Keratinocyte (primary cell): ENCODE data around the gene FGFBP1. TPM values are rescaled to one million over a fixed set of nuclear protein-coding genes. Genes with fewer than 3 reads are reported as not detected.

Experiments
- DNase-seq: peaks from one replicate; pipeline ENCODE4 v3.0.0-alpha.2; 2011; ENCODE audit warnings: low read depth, missing footprints, low spot score
- FAIRE-seq: peaks from 2 replicates; lab custom pipeline; 2011; peaks lifted over from hg19 to GRCh38; lab: Jason Lieb, UNC
- H2AFZ ChIP-seq: 2 replicates; pipeline ENCODE4 v1.6.0; 2012; ENCODE audit warnings: low read length, control low read depth, inconsistent platforms; ENCODE audit not compliant: control insufficient read depth
- H3K27ac ChIP-seq: 2 replicates; pipeline ENCODE4 v1.5.1; 2011; ENCODE audit warnings: low read length; ENCODE audit not compliant: control insufficient read depth, insufficient read depth
- H3K27me3 ChIP-seq: 3 replicates; pipeline ENCODE4 v1.6.0; 2011; ENCODE audit warnings: low read length; ENCODE audit not compliant: control insufficient read depth, insufficient read depth; ENCODE audit errors: extremely low read depth
- H3K36me3 ChIP-seq, 2 experiments: 2 replicates in 1 of 2; 3 replicates in 1 of 2; pipeline ENCODE4 v1.5.1; 2011; ENCODE audit warnings: low read length in 2 of 2, mild to moderate bottlenecking in 1 of 2; ENCODE audit not compliant: control insufficient read depth in 2 of 2, insufficient read depth in 2 of 2; ENCODE audit errors: extremely low read depth in 1 of 2
- H3K4me1 ChIP-seq: 3 replicates; pipeline ENCODE4 v1.5.1; 2011; ENCODE audit warnings: low read length; ENCODE audit not compliant: control insufficient read depth, insufficient read depth; ENCODE audit errors: extremely low read depth
- H3K4me2 ChIP-seq: 3 replicates; pipeline ENCODE4 v1.6.0; 2011; ENCODE audit warnings: low read depth, low read length; ENCODE audit not compliant: control insufficient read depth, insufficient read depth; ENCODE audit errors: extremely low read depth
- H3K4me3 ChIP-seq, 3 experiments: fragments of 200-600 bp in 1 of 3; sonication (generic) in 1 of 3; 2 replicates in 2 of 3; 3 replicates in 1 of 3; pipeline ENCODE4 v1.5.1; 2011 to 2016; ENCODE audit warnings: low read length in 3 of 3, mild to moderate bottlenecking in 3 of 3, control low read depth in 2 of 3, inconsistent platforms in 1 of 3, low read depth in 1 of 3, mixed read lengths in 1 of 3, mixed run types in 1 of 3, moderate library complexity in 1 of 3; ENCODE audit not compliant: control insufficient read depth in 2 of 3, insufficient read depth in 2 of 3; ENCODE audit errors: extremely low read depth in 1 of 3
- H3K79me2 ChIP-seq: 2 replicates; pipeline ENCODE4 v1.6.0; 2012; ENCODE audit warnings: low read length; ENCODE audit not compliant: control insufficient read depth, insufficient read depth
- H3K9ac ChIP-seq: 3 replicates; pipeline ENCODE4 v1.6.0; 2011; ENCODE audit warnings: low read length; ENCODE audit not compliant: control insufficient read depth, insufficient read depth; ENCODE audit errors: extremely low read depth
- H3K9me1 ChIP-seq: 3 replicates; pipeline ENCODE4 v1.6.0; 2011; ENCODE audit warnings: low read length; ENCODE audit not compliant: control insufficient read depth, insufficient read depth; ENCODE audit errors: extremely low read depth
- H3K9me3 ChIP-seq: 2 replicates; pipeline ENCODE4 v1.5.1; 2012; ENCODE audit warnings: low read depth, low read length; ENCODE audit not compliant: control insufficient read depth
- H4K20me1 ChIP-seq: 3 replicates; pipeline ENCODE4 v1.6.0; 2011; ENCODE audit warnings: low read length; ENCODE audit not compliant: control insufficient read depth, insufficient read depth; ENCODE audit errors: extremely low read depth
- CTCF ChIP-seq, 3 experiments: IDR thresholded peaks in 1 of 3; conservative IDR thresholded peaks in 1 of 3; optimal IDR thresholded peaks in 1 of 3; 2 replicates in 2 of 3; 3 replicates in 1 of 3; pipeline versions ENCODE3 to v1.5.1; 2011; ENCODE audit warnings: low read length in 3 of 3, mild to moderate bottlenecking in 3 of 3, moderate library complexity in 2 of 3, control low read depth in 1 of 3, inconsistent platforms in 1 of 3; ENCODE audit not compliant: insufficient read depth in 2 of 3; ENCODE audit errors: extremely low read depth in 1 of 3
- EZH2 ChIP-seq: IDR thresholded peaks from one replicate; pipeline ENCODE4 v1.6.1; 2012; ENCODE audit warnings: inconsistent platforms, mild to moderate bottlenecking, low read length, moderate library complexity
- dilution Hi-C: fragments of 300-500 bp; cut with MboI; formaldehyde crosslinking; loops from one replicate; pipeline ENCODE4 v1.7.0; 2020; ENCODE audit warnings: low sequenced_read_pairs; ENCODE audit not compliant: extremely low pct_ligation_motif_present
- polyA minus RNA-seq, 3 experiments: library from RNA; depleted of rRNA, polyadenylated mRNA; stranded (reverse); fragments of >200 nt; gene quantifications; 1 replicate in 1 of 3; 2 replicates in 1 of 3; 3 replicates in 1 of 3; pipeline ENCODE4 v1.2.3, GENCODE V29; 2011
- polyA plus RNA-seq, 5 experiments: library from polyadenylated mRNA; depleted of rRNA in 3 of 5; stranded (reverse) in 3 of 5; stranded (forward) in 1 of 5; unstranded in 1 of 5; fragments of >200 nt; gene quantifications; 1 replicate in 1 of 5; 2 replicates in 3 of 5; 3 replicates in 1 of 5; pipeline versions ENCODE4 v1.2.1 to v1.2.3, GENCODE V29; 2011 to 2012; ENCODE audit warnings: missing spikeins in 2 of 5, low read depth in 1 of 5, low replicate concordance in 1 of 5

Gene FGFBP1
- polyA plus RNA-seq: 1,464 to 2,372 TPM (median 2,189 TPM) in 3 replicates
- polyA plus RNA-seq (2011; ENCODE audit: low read depth): 343 TPM
- polyA plus RNA-seq (2011; cell fraction: cytosol; rRNA removed): 794 and 1,175 TPM in 2 replicates
- 2,544 and 2,862 TPM in 2 replicates for polyA plus RNA-seq (2011; cell fraction: nucleus; rRNA removed)
- polyA plus RNA-seq (2012; ENCODE audit: low replicate concordance): 611 and 1,527 TPM in 2 replicates
- 503 to 930 TPM (median 667 TPM) in 3 replicates for polyA minus RNA-seq
- polyA minus RNA-seq (2011; cell fraction: cytosol; rRNA and poly(A)+ RNA removed): 726 TPM
- 610 and 1,073 TPM in 2 replicates for polyA minus RNA-seq (2011; cell fraction: nucleus; rRNA and poly(A)+ RNA removed)

GRCh38 chr4:15938640-15939039 is at the start of gene FGFBP1:
Gene FGFBP1 (minus strand): TSS chr4:15938740. CDS start chr4:15936632, 2,108 bp downstream.
- Histone ChIP-seq H3K4me3 (peak within 1 kb of the TSS; percentile 56 to 93 (median 85)), H3K4me2 (peak within 1 kb of the TSS; percentile 97), H4K20me1 (peaks cover 11% of the 10 kb centered on the region), H3K4me1 (peaks cover 44% of the 10 kb centered on the region), H3K9me1 (peaks cover 3% of the 10 kb centered on the region), H3K27ac (peak within 1 kb of the TSS; percentile 91), H3K79me2 (peaks cover 24% of the 10 kb centered on the region), H3K9ac (peak within 1 kb of the TSS; percentile 93), H2AFZ (peak within 1 kb of the TSS; percentile 77), H3K36me3 (peaks cover 9 to 25% of the 10 kb centered on the region in 2 experiments), H3K9me3 (no peaks in the 10 kb centered on the region), H3K27me3 (no peaks in the 10 kb centered on the region)
- TF ChIP-seq EZH2: no peak
- TF ChIP-seq CTCF (optimal IDR thresholded peaks at IDR 0.05 in 1 of 3, IDR thresholded peaks at IDR 0.05 in 1 of 3, conservative IDR thresholded peaks at IDR 0.05 in 1 of 3; ENCODE audit: extremely low read depth in 1 of 3, insufficient read depth in 2 of 3, low read length in 3 of 3): no peak
- no peak for DNase-seq
- FAIRE-seq: no peak
- dilution Hi-C loops: no loop called here

- DNase-seq: no peak
- no peaks in the 10 kb centered on the region for H3K9me3 ChIP-seq
- TF ChIP-seq CTCF (optimal IDR thresholded peaks at IDR 0.05 in 1 of 3, IDR thresholded peaks at IDR 0.05 in 1 of 3, conservative IDR thresholded peaks at IDR 0.05 in 1 of 3; ENCODE audit: extremely low read depth in 1 of 3, insufficient read depth in 2 of 3, low read length in 3 of 3): no peak
- TF ChIP-seq EZH2: no peak
- no peak overlapping the region for H3K9ac ChIP-seq
- no peaks in the 10 kb centered on the region for H4K20me1 ChIP-seq
- no peaks in the 10 kb centered on the region for H3K4me1 ChIP-seq
- dilution Hi-C loops: no loop called here
- no peaks in the 10 kb centered on the region for H3K9me1 ChIP-seq
- no peak for FAIRE-seq
- H3K4me2 ChIP-seq: no peak overlapping the region
- no peak overlapping the region for H3K27ac ChIP-seq
- no peak overlapping the region for H3K4me3 ChIP-seq
- no peaks in the 10 kb centered on the region for H3K36me3 ChIP-seq
- H2AFZ ChIP-seq: no peak overlapping the region
- no peaks in the 10 kb centered on the region for H3K79me2 ChIP-seq
- peaks cover 18% of the 10 kb centered on the region for H3K27me3 ChIP-seq
Measured at GRCh38 chr4:15988222-15988621, 49.7 kb upstream of the FGFBP1 start.
